COLO668 (cell line): ENCODE measurements around the gene APOL1.
A peak's percentile ranks its signal among the peaks of the same experiment; 100 is the strongest.
"Not testable (repeated sequence)": the region's sequence is repeated elsewhere in the genome, so short reads cannot be mapped to it uniquely, and the experiment has no call there.

Source experiments
- DNase-seq: peaks from one replicate; lab custom pipeline; 2025; ENCODE audit not compliant: unreplicated experiment; lab: John Stamatoyannopoulos, UW

APOL1 gene

GRCh38 chr22:36263886-36264664, 11.1 kb downstream of the APOL1 start:
- DNase-seq = not testable (repeated sequence)

- no peak for DNase-seq
Measured at GRCh38 chr22:36267058-36267457, 14.1 kb downstream of the APOL1 start.

GRCh38 chr22:36267896-36268485, 15.1 kb downstream of the APOL1 start:
- DNase-seq = no peak

- not testable (repeated sequence) for DNase-seq
Measured at GRCh38 chr22:36271231-36271630, 18.3 kb downstream of the APOL1 start.

GRCh38 chr22:36271951-36272350, 19.0 kb downstream of the APOL1 start:
- DNase-seq = not testable (repeated sequence)

GRCh38 chr22:36274531-36274930, 21.6 kb downstream of the APOL1 start:
- no peak for DNase-seq

GRCh38 chr22:36277482-36278291, 24.8 kb downstream of the APOL1 start:
- peak; percentile 59 for DNase-seq

- DNase-seq = no peak
Measured at GRCh38 chr22:36279219-36279666, 26.3 kb downstream of the APOL1 start.

GRCh38 chr22:36280379-36280778, 27.4 kb downstream of the APOL1 start:
- no peak for DNase-seq

GRCh38 chr22:36281781-36282327, 28.9 kb downstream of the APOL1 start:
- no peak for DNase-seq

GRCh38 chr22:36282328-36282831, 29.4 kb downstream of the APOL1 start:
- DNase-seq = no peak

GRCh38 chr22:36284171-36284571, 31.2 kb downstream of the APOL1 start:
- DNase-seq = no peak

- no peak for DNase-seq
Measured at GRCh38 chr22:36285017-36285416, 32.1 kb downstream of the APOL1 start.

- DNase-seq = no peak
Measured at GRCh38 chr22:36285545-36285944, 32.6 kb downstream of the APOL1 start.

- peak; percentile 69 for DNase-seq
Measured at GRCh38 chr22:36286096-36286957, 33.4 kb downstream of the APOL1 start.

- DNase-seq = no peak
Measured at GRCh38 chr22:36287881-36288515, 35.1 kb downstream of the APOL1 start.

- DNase-seq = no peak
Measured at GRCh38 chr22:36288571-36289405, 35.9 kb downstream of the APOL1 start.

GRCh38 chr22:36289406-36289870, 36.5 kb downstream of the APOL1 start:
- no peak for DNase-seq

- DNase-seq = not testable (repeated sequence)
Measured at GRCh38 chr22:36289948-36290371, 37.0 kb downstream of the APOL1 start.
